ENCODE data around the gene CYP4F2. TPM values are rescaled to one million over a fixed set of nuclear protein-coding genes. Genes with fewer than 3 reads are reported as not detected.

Gene CYP4F2
- total and polyA plus RNA-seq, 2 of the 8 experiments (the other 6 are each of a cell fraction or from before 2014, with no cell fraction given) = not detected

- TF ChIP-seq CTCF (IDR thresholded peaks at IDR 0.05; ENCODE audit: control extremely low read depth in 1 of 3, insufficient read depth in 1 of 3, low read depth in 1 of 3, low read length in 3 of 3) = no peak
- no peak for TF ChIP-seq RBBP5 (IDR thresholded peaks at IDR 0.05; ENCODE audit: borderline replicate concordance, low read depth, low read length)
- TF ChIP-seq CBX8 (IDR thresholded peaks at IDR 0.05; ENCODE audit: borderline replicate concordance, low read depth, low read length) = no peak
These were observed 17.2 kb upstream of the CYP4F2 start (continued) for GRCh38 chr19:15915109-15915508.

All from H1 (cell line).